T-cell (primary cell): Measurements from ENCODE around the gene IMMP2L. TPM values are rescaled to one million over a fixed set of nuclear protein-coding genes. Genes with fewer than 3 reads are reported as not detected.

Experiments
- ATAC-seq, 4 experiments: fragments of 200-7000 bp in 3 of 4; fragments of 150-1000 bp in 1 of 4; cut with Tn5 transposase; replicated peaks in 1 of 4; 1 replicate in 3 of 4; 2 replicates in 1 of 4; pipeline ENCODE4 v1.10.0; 2021; ENCODE audit warnings: moderate library complexity in 3 of 4, mild to moderate bottlenecking in 2 of 4, moderate number of reproducible peaks in 1 of 4
- CTCF ChIA-PET, 2 donors: fragments of 300-600 bp; sonication (Branson Sonifier 250); formaldehyde crosslinking; loops; one replicate each; lab custom pipeline; 2022; ENCODE audit warnings: antibody characterized with exemption in 2 of 2; lab: Charles Lee
- POLR2A ChIA-PET, 2 donors: fragments of 300-600 bp; sonication (Branson Sonifier 250); formaldehyde crosslinking; loops; one replicate each; lab custom pipeline; 2022; ENCODE audit warnings: antibody characterized with exemption in 2 of 2; lab: Charles Lee
- DNase-seq, 35 experiments: peaks; one replicate each; pipeline versions ENCODE4 v3.0.0 to v3.0.0-alpha.2; 2013 to 2023
- H3K27ac ChIP-seq: one replicate; pipeline ENCODE4 v1.5.1; 2013; ENCODE audit warnings: low read length
- H3K27me3 ChIP-seq, 2 experiments: replicated peaks in 1 of 2; 1 replicate in 1 of 2; 2 replicates in 1 of 2; pipeline versions ENCODE4 v1.6.1 to v1.7.0; 2013; ENCODE audit warnings: low read length in 1 of 2, mixed read lengths in 1 of 2; ENCODE audit not compliant: control insufficient read depth in 2 of 2, insufficient read depth in 2 of 2; ENCODE audit errors: extremely low read depth in 1 of 2
- H3K36me3 ChIP-seq, 2 donors: 1 replicate in 1 of 2; 2 replicates in 1 of 2; pipeline versions ENCODE4 v1.6.1 to v1.7.0; 2013; ENCODE audit warnings: low read length in 1 of 2; ENCODE audit not compliant: control insufficient read depth in 2 of 2, insufficient read depth in 1 of 2; ENCODE audit errors: extremely low read depth in 1 of 2
- H3K4me1 ChIP-seq, 2 experiments: 1 replicate in 1 of 2; 2 replicates in 1 of 2; pipeline versions ENCODE4 v1.6.1 to v1.7.0; 2013; ENCODE audit warnings: low read length in 2 of 2, mixed read lengths in 1 of 2; ENCODE audit not compliant: insufficient read depth in 2 of 2, control insufficient read depth in 1 of 2; ENCODE audit errors: extremely low read depth in 1 of 2
- H3K4me3 ChIP-seq, 2 donors: 1 replicate in 1 of 2; 2 replicates in 1 of 2; pipeline versions ENCODE4 v1.5.1 to v1.7.0; 2013; ENCODE audit warnings: mild to moderate bottlenecking in 2 of 2, low read length in 1 of 2, moderate library complexity in 1 of 2; ENCODE audit not compliant: control insufficient read depth in 1 of 2; ENCODE audit errors: extremely low read depth in 1 of 2
- H3K9me3 ChIP-seq: 2 replicates; pipeline ENCODE4 v1.7.0; 2013
- H3K27ac Mint-ChIP-seq, 2 donors: one replicate each; pipeline ENCODE4 v1.8.0; 2020 to 2021; ENCODE audit warnings: mild to moderate bottlenecking in 2 of 2, mixed read lengths in 2 of 2
- H3K27me3 Mint-ChIP-seq, 2 donors: one replicate each; pipeline ENCODE4 v1.8.0; 2021 to 2022; ENCODE audit warnings: mixed read lengths in 2 of 2
- H3K36me3 Mint-ChIP-seq: one replicate; pipeline ENCODE4 v1.8.0; 2021; ENCODE audit warnings: mixed read lengths
- H3K4me1 Mint-ChIP-seq, 3 donors: one replicate each; pipeline ENCODE4 v1.8.0; 2020 to 2022; ENCODE audit warnings: mixed read lengths in 3 of 3, mild to moderate bottlenecking in 1 of 3
- H3K4me3 Mint-ChIP-seq, 3 donors: one replicate each; pipeline ENCODE4 v1.8.0; 2020 to 2022; ENCODE audit warnings: mild to moderate bottlenecking in 3 of 3, mixed read lengths in 3 of 3, moderate library complexity in 3 of 3
- H3K9me3 Mint-ChIP-seq, 3 donors: one replicate each; pipeline ENCODE4 v1.8.0; 2020 to 2022; ENCODE audit warnings: mixed read lengths in 3 of 3
- WGBS: methylation state at CpG from one replicate; pipeline ENCODE4 v1.1.5; 2013; ENCODE audit warnings: missing lambda C conversion rate; ENCODE audit not compliant: insufficient coverage; 5-methylcytosine and 5-hydroxymethylcytosine counted together
- total RNA-seq, 35 experiments: library from RNA in 6 of 35; stranded (reverse) in 6 of 35; fragments of 120-200 nt in 1 of 35; gene quantifications; one replicate each; pipeline versions ENCODE4 v1.2.1 to v1.2.4 and lab custom pipeline; 2013 to 2026

The IMMP2L gene
- total RNA-seq, 5 donors from 2014 or later (not counting 1 experiment from before 2014, with no cell fraction given): 14.1 to 27.3 (median 21.7) TPM

- ChIA-PET POLR2A (no interaction called here), CTCF (no interaction called here)
- Mint-ChIP-seq H3K9me3 (no peaks in the 10 kb centered on the region), H3K27ac (no peak overlapping the region), H3K36me3 (no peaks in the 10 kb centered on the region), H3K27me3 (no peaks in the 10 kb centered on the region), H3K4me1 (no peaks in the 10 kb centered on the region), H3K4me3 (no peak overlapping the region)
- no peaks in the 10 kb centered on the region for H3K36me3 ChIP-seq
- no peak for ATAC-seq
- no peak overlapping the region for H3K27ac ChIP-seq
- no peaks in the 10 kb centered on the region for H3K4me1 ChIP-seq
- no peaks in the 10 kb centered on the region for H3K9me3 ChIP-seq
- H3K4me3 ChIP-seq: no peak overlapping the region
- DNase-seq: no peak
- H3K27me3 ChIP-seq: no peaks in the 10 kb centered on the region
These were observed 708.1 kb downstream of the IMMP2L start for GRCh38 chr7:110854166-110854565.

GRCh38 chr7:110853263-110853662 is 709.0 kb downstream of the IMMP2L start:
- Histone ChIP-seq H3K36me3 (no peaks in the 10 kb centered on the region), H3K4me1 (no peaks in the 10 kb centered on the region), H3K9me3 (no peaks in the 10 kb centered on the region), H3K27ac (no peak overlapping the region), H3K4me3 (no peak overlapping the region), H3K27me3 (no peaks in the 10 kb centered on the region)
- H3K4me1 Mint-ChIP-seq: no peaks in the 10 kb centered on the region
- POLR2A ChIA-PET: interaction anchor here in 1 of 2 donors (0.6 kb wide), 1 partner anchor 599 kb away, joined by 3 read pairs; no protein-coding TSS in a partner anchor
- no peaks in the 10 kb centered on the region for H3K9me3 Mint-ChIP-seq
- DNase-seq: no peak
- no CpG with 5 or more reads among the region's 3 CpGs for WGBS
- no peaks in the 10 kb centered on the region for H3K27me3 Mint-ChIP-seq
- H3K36me3 Mint-ChIP-seq: peaks cover 5% of the 10 kb centered on the region
- ATAC-seq: no peak
- no peak overlapping the region for H3K27ac Mint-ChIP-seq
- CTCF ChIA-PET: no interaction called here
- no peak overlapping the region for H3K4me3 Mint-ChIP-seq

GRCh38 chr7:110852156-110852940 is 709.9 kb downstream of the IMMP2L start:
- H3K27me3 Mint-ChIP-seq: no peaks in the 10 kb centered on the region
- Histone ChIP-seq H3K27ac (no peak overlapping the region), H3K4me1 (no peaks in the 10 kb centered on the region), H3K27me3 (no peaks in the 10 kb centered on the region), H3K4me3 (no peak overlapping the region), H3K9me3 (no peaks in the 10 kb centered on the region), H3K36me3 (no peaks in the 10 kb centered on the region)
- H3K4me3 Mint-ChIP-seq: no peak overlapping the region
- ATAC-seq (no peak), DNase-seq (no peak)
- no CpG with 5 or more reads among the region's 4 CpGs for WGBS
- no peaks in the 10 kb centered on the region for H3K4me1 Mint-ChIP-seq
- no peak overlapping the region for H3K27ac Mint-ChIP-seq
- H3K9me3 Mint-ChIP-seq: no peaks in the 10 kb centered on the region
- peaks cover 5% of the 10 kb centered on the region for H3K36me3 Mint-ChIP-seq
- POLR2A ChIA-PET: interaction anchor here in 1 of 2 donors (0.6 to 0.7 kb wide), 2 partner anchors 106 to 600 kb away, joined by 3 to 4 read pairs; no protein-coding TSS in a partner anchor
- CTCF ChIA-PET: no interaction called here

- no peak for DNase-seq
- Mint-ChIP-seq H3K27ac (no peak overlapping the region), H3K9me3 (no peaks in the 10 kb centered on the region), H3K4me1 (no peaks in the 10 kb centered on the region), H3K36me3 (peaks cover 5% of the 10 kb centered on the region), H3K27me3 (no peaks in the 10 kb centered on the region), H3K4me3 (no peak overlapping the region)
- H3K4me1 ChIP-seq: no peaks in the 10 kb centered on the region
- H3K36me3 ChIP-seq: no peaks in the 10 kb centered on the region
- no peak overlapping the region for H3K4me3 ChIP-seq
- 80% methylated on average over 2 of the region's 3 CpGs for WGBS
- ATAC-seq: no peak
- CTCF ChIA-PET: no interaction called here
- no peaks in the 10 kb centered on the region for H3K27me3 ChIP-seq
- no peak overlapping the region for H3K27ac ChIP-seq
- POLR2A ChIA-PET: no interaction called here
- no peaks in the 10 kb centered on the region for H3K9me3 ChIP-seq
These were observed 712.1 kb downstream of the IMMP2L start for GRCh38 chr7:110850224-110850623.

GRCh38 chr7:110842796-110843195 is 719.5 kb downstream of the IMMP2L start:
- ATAC-seq: no peak
- ChIA-PET CTCF (no interaction called here), POLR2A (interaction anchor here in 1 of 2 donors (0.5 kb wide), 1 partner anchor 188 kb away, joined by 4 read pairs; no protein-coding TSS in a partner anchor)
- H3K36me3 ChIP-seq: no peaks in the 10 kb centered on the region
- H3K4me3 Mint-ChIP-seq: no peak overlapping the region
- WGBS: no CpG with 5 or more reads among the region's 4 CpGs
- DNase-seq: no peak
- H3K27ac Mint-ChIP-seq: no peak overlapping the region
- no peaks in the 10 kb centered on the region for H3K9me3 ChIP-seq
- no peaks in the 10 kb centered on the region for H3K27me3 Mint-ChIP-seq
- H3K36me3 Mint-ChIP-seq: no peaks in the 10 kb centered on the region
- no peaks in the 10 kb centered on the region for H3K9me3 Mint-ChIP-seq
- H3K27me3 ChIP-seq: no peaks in the 10 kb centered on the region
- no peak overlapping the region for H3K4me3 ChIP-seq
- H3K4me1 Mint-ChIP-seq: no peaks in the 10 kb centered on the region
- H3K27ac ChIP-seq: no peak overlapping the region
- H3K4me1 ChIP-seq: no peaks in the 10 kb centered on the region

- Histone ChIP-seq H3K9me3 (no peaks in the 10 kb centered on the region), H3K4me1 (no peaks in the 10 kb centered on the region), H3K36me3 (no peaks in the 10 kb centered on the region), H3K27me3 (no peaks in the 10 kb centered on the region), H3K27ac (no peak overlapping the region), H3K4me3 (no peak overlapping the region)
- Mint-ChIP-seq H3K9me3 (peaks cover 0 to 3% (median 0%) of the 10 kb centered on the region in 3 donors), H3K4me1 (no peaks in the 10 kb centered on the region), H3K36me3 (no peaks in the 10 kb centered on the region), H3K27me3 (no peaks in the 10 kb centered on the region), H3K27ac (no peak overlapping the region), H3K4me3 (no peak overlapping the region)
- ChIA-PET POLR2A (no interaction called here), CTCF (no interaction called here)
- DNase-seq: no peak
- 88% methylated on average over 3 of the region's 3 CpGs for WGBS
- no peak for ATAC-seq
These were observed 720.3 kb downstream of the IMMP2L start for GRCh38 chr7:110841840-110842545.
